HepG2 (cell line): ENCODE results near the gene ALDOA. TPM values are rescaled to one million over a fixed set of nuclear protein-coding genes. Genes with fewer than 3 reads are reported as not detected.

ENCODE experiments used
- AHDC1 ChIP-seq: sonication (generic); formaldehyde crosslinking; IDR thresholded peaks from 2 replicates; pipeline ENCODE4 v1.5.1; 2020; ENCODE audit warnings: mild to moderate bottlenecking, missing genetic modification reagents, borderline replicate concordance
- FOXK1 ChIP-seq: sonication (generic); formaldehyde crosslinking; IDR thresholded peaks from 2 replicates; pipeline ENCODE4 v1.4.0; 2020; ENCODE audit warnings: low read depth, missing genetic modification reagents, borderline replicate concordance
- GATAD2A ChIP-seq: IDR thresholded peaks from 2 replicates; pipeline ENCODE4 v1.6.1; 2016
- GPN1 ChIP-seq: sonication (generic); formaldehyde crosslinking; IDR thresholded peaks from 2 replicates; pipeline ENCODE4 v1.5.1; 2020; ENCODE audit warnings: missing genetic modification reagents, borderline replicate concordance
- NFE2L1 ChIP-seq: sonication (generic); formaldehyde crosslinking; IDR thresholded peaks from 2 replicates; pipeline ENCODE4 v1.4.0; 2020; ENCODE audit warnings: missing genetic modification reagents, mild to moderate bottlenecking, borderline replicate concordance
- NR2C2 ChIP-seq: sonication (generic); formaldehyde crosslinking; IDR thresholded peaks from 2 replicates; pipeline ENCODE4 v1.4.0; 2020; ENCODE audit warnings: missing genetic modification reagents, mild to moderate bottlenecking, moderate library complexity, borderline replicate concordance
- PHB2 ChIP-seq: fragments of 450-650 bp; IDR thresholded peaks from 2 replicates; pipeline ENCODE4 v1.6.1; 2018; ENCODE audit not compliant: partially characterized antibody
- THAP9 ChIP-seq: sonication (generic); formaldehyde crosslinking; IDR thresholded peaks from 2 replicates; pipeline ENCODE4; 2020; ENCODE audit warnings: missing genetic modification reagents, mild to moderate bottlenecking, borderline replicate concordance
- ZBTB20 ChIP-seq: sonication (generic); formaldehyde crosslinking; IDR thresholded peaks from 2 replicates; pipeline ENCODE4 v1.8.1; 2023; ENCODE audit warnings: missing genetic modification reagents, low read depth, mild to moderate bottlenecking, borderline replicate concordance
- ZBTB42 ChIP-seq: sonication (generic); formaldehyde crosslinking; IDR thresholded peaks from 2 replicates; pipeline ENCODE4 v1.5.0; 2020; ENCODE audit warnings: mild to moderate bottlenecking, missing genetic modification reagents
- ZNF12 ChIP-seq: sonication (generic); formaldehyde crosslinking; IDR thresholded peaks from 2 replicates; pipeline ENCODE4 v1.5.0; 2020; ENCODE audit warnings: missing genetic modification reagents
- ZNF317 ChIP-seq: sonication (generic); formaldehyde crosslinking; IDR thresholded peaks from 2 replicates; pipeline ENCODE4 v1.5.0; 2020; ENCODE audit warnings: mild to moderate bottlenecking, missing genetic modification reagents
- ZNF354B ChIP-seq: sonication (generic); formaldehyde crosslinking; IDR thresholded peaks from 2 replicates; pipeline ENCODE4 v1.8.0; 2022; ENCODE audit warnings: mild to moderate bottlenecking, missing genetic modification reagents
- ZNF558 ChIP-seq: sonication (generic); formaldehyde crosslinking; IDR thresholded peaks from 2 replicates; pipeline ENCODE4 v1.9.0; 2022; ENCODE audit warnings: mild to moderate bottlenecking, missing genetic modification reagents, borderline replicate concordance
- polyA plus RNA-seq, 8 experiments: library from polyadenylated mRNA; depleted of rRNA in 3 of 8; stranded (reverse) in 7 of 8; unstranded in 1 of 8; fragments of >200 nt; fragmentation: Illumina TruSeq in 4 of 8; extraction: Trizol in 4 of 8; gene quantifications; 2 replicates each; pipeline versions ENCODE4 v1.2.1 to v1.2.3, GENCODE V29; 2011 to 2016; ENCODE audit warnings: low read depth in 4 of 8, missing spikeins in 1 of 8, mixed read lengths in 1 of 8; ENCODE audit not compliant: insufficient read depth in 1 of 8
- total RNA-seq, 5 experiments: library from RNA; depleted of rRNA; stranded (reverse); fragments of >200 nt; fragmentation: Illumina TruSeq; extraction: Trizol; gene quantifications; 2 replicates each; pipeline ENCODE4 v1.2.3, GENCODE V29; 2016; ENCODE audit warnings: low read depth in 1 of 5
- TF ChIP-seq, protein P1 (sequence below): sonication (generic); formaldehyde crosslinking; IDR thresholded peaks from 2 replicates; pipeline ENCODE4 v1.4.0; 2020; ENCODE audit warnings: missing genetic modification reagents
- TF ChIP-seq, protein P2 (sequence below): sonication (generic); formaldehyde crosslinking; IDR thresholded peaks from 2 replicates; pipeline ENCODE4 v1.5.0; 2020; ENCODE audit warnings: missing genetic modification reagents, mild to moderate bottlenecking, borderline replicate concordance

ALDOA gene
- total and polyA plus RNA-seq, 2 of the 13 experiments (the other 11 are each of a cell fraction or from before 2014, with no cell fraction given): 925 to 1,884 TPM

GRCh38 chr16:30065102-30065942, at the start of gene ALDOA (continued):
- TF ChIP-seq NR2C2 (CRISPR knock-in tag): peak; percentile 78
- peak; percentile 75 for TF ChIP-seq GATAD2A (CRISPR knock-in tag)
- TF ChIP-seq ZBTB42 (CRISPR knock-in tag): no peak; the same call in 1 of the 2 replicates
- peak; percentile 93 for TF ChIP-seq ZNF317
- TF ChIP-seq ZNF354B: no peak; the same call in none of the 2 replicates
- peak; percentile 71; the same call in 1 of the 2 replicates for TF ChIP-seq GPN1
- TF ChIP-seq ZNF558 (CRISPR knock-in tag): peak; percentile 35
- peak; percentile 81 for TF ChIP-seq FOXK1 (CRISPR knock-in tag)
- TF ChIP-seq ZBTB20 (CRISPR knock-in tag): peak; percentile 96
- TF ChIP-seq PHB2: no peak
- peak; percentile 100 for TF ChIP-seq NFE2L1 (CRISPR knock-in tag)
- TF ChIP-seq ZNF12: peak; percentile 64
- TF ChIP-seq, protein P1, sequence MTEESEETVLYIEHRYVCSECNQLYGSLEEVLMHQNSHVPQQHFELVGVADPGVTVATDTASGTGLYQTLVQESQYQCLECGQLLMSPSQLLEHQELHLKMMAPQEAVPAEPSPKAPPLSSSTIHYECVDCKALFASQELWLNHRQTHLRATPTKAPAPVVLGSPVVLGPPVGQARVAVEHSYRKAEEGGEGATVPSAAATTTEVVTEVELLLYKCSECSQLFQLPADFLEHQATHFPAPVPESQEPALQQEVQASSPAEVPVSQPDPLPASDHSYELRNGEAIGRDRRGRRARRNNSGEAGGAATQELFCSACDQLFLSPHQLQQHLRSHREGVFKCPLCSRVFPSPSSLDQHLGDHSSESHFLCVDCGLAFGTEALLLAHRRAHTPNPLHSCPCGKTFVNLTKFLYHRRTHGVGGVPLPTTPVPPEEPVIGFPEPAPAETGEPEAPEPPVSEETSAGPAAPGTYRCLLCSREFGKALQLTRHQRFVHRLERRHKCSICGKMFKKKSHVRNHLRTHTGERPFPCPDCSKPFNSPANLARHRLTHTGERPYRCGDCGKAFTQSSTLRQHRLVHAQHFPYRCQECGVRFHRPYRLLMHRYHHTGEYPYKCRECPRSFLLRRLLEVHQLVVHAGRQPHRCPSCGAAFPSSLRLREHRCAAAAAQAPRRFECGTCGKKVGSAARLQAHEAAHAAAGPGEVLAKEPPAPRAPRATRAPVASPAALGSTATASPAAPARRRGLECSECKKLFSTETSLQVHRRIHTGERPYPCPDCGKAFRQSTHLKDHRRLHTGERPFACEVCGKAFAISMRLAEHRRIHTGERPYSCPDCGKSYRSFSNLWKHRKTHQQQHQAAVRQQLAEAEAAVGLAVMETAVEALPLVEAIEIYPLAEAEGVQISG (CRISPR knock-in tag): peak; percentile 87
- peak; percentile 58 for TF ChIP-seq AHDC1 (CRISPR knock-in tag)
- TF ChIP-seq, protein P2, sequence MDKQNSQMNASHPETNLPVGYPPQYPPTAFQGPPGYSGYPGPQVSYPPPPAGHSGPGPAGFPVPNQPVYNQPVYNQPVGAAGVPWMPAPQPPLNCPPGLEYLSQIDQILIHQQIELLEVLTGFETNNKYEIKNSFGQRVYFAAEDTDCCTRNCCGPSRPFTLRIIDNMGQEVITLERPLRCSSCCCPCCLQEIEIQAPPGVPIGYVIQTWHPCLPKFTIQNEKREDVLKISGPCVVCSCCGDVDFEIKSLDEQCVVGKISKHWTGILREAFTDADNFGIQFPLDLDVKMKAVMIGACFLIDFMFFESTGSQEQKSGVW: peak; percentile 97; the same call in 1 of the 2 replicates
- peak; percentile 90; the same call in 1 of the 2 replicates for TF ChIP-seq THAP9 (CRISPR knock-in tag)
